ENCODE data around the gene MYH13. TPM values are rescaled to one million over a fixed set of nuclear protein-coding genes. Genes with fewer than 3 reads are reported as not detected.

Gene MYH13
- total and polyA plus RNA-seq, 2 donors (not counting 3 experiments of a cell fraction or from before 2014, with no cell fraction given), result not detected

DNA sequence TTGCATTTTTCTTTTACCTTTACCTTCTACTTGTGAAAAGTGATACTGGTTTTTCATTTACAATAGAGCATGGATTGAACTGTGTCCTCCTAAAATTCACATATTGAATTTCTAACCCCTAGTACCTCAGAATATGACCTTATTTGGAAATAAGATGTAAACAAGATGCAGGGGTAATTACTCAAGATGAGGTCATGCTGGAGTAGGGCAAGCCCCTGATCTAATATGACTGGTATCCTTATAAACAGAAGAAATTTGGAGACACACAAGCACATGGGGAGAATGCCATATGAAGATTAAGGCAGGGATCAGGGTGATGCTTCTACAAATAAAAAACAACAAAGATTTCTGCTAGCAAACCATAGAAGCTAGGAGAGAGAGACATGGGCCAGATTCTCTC, 12.2 kb downstream of the MYH13 start:
- FAIRE-seq (no peak), DNase-seq (ENCODE audit: low read depth, low spot score) (no peak)
- H3K4me2 ChIP-seq (ENCODE audit: insufficient read depth, low read length), result no peak overlapping the region
- TF ChIP-seq MAX (IDR thresholded peaks at IDR 0.05; ENCODE audit: insufficient read depth, insufficient read length) (no peak), GATA2 (IDR thresholded peaks at IDR 0.05; ENCODE audit: insufficient read depth, insufficient read length, low read depth, low read length) (no peak), FOS (IDR thresholded peaks at IDR 0.05; ENCODE audit: borderline replicate concordance, insufficient read depth, low read length) (no peak), MYC (IDR thresholded peaks at IDR 0.05; ENCODE audit: low read depth, low read length) (no peak), EZH2 (IDR thresholded peaks at IDR 0.05; ENCODE audit: borderline replicate concordance, low read depth, low read length, severe bottlenecking) (no peak), POLR2AphosphoS5 (IDR thresholded peaks at IDR 0.05; ENCODE audit: insufficient read depth, low read depth, low read length) (no peak)
- no peaks in the 10 kb centered on the region for H3K9me3 ChIP-seq (replicated peaks; ENCODE audit: control insufficient read depth, insufficient read depth, low read length)
- no peaks in the 10 kb centered on the region for H3K27me3 ChIP-seq (ENCODE audit: control insufficient read depth in 2 of 2, insufficient read depth in 2 of 2, low read length in 2 of 2)
- intact Hi-C loops (cut with micrococcal nuclease) (no loop called here), dilution Hi-C loops (cut with MboI; ENCODE audit: extremely low pct_ligation_motif_present, low sequenced_read_pairs) (no loop called here)
- H3K9ac ChIP-seq (replicated peaks; ENCODE audit: extremely low read depth, insufficient read depth, low read length), result no peak overlapping the region
- no peak overlapping the region for H3K4me3 ChIP-seq (replicated peaks in 1 of 3; ENCODE audit: insufficient read depth in 1 of 3, low read depth in 1 of 3, low read length in 3 of 3)
- no peaks in the 10 kb centered on the region for H3K36me3 ChIP-seq (ENCODE audit: control insufficient read depth in 2 of 2, extremely low read depth in 1 of 2, insufficient read depth in 2 of 2, low read length in 2 of 2)
- H3K27ac ChIP-seq (ENCODE audit: insufficient read depth, low read depth, low read length), result no peak overlapping the region
- no peaks in the 10 kb centered on the region for H3K9me1 ChIP-seq (replicated peaks; ENCODE audit: control insufficient read depth, extremely low read depth, insufficient read depth, low read length)
- no peaks in the 10 kb centered on the region for H4K20me1 ChIP-seq (replicated peaks; ENCODE audit: control insufficient read depth, extremely low read depth, insufficient read depth, low read length)
- BruUV-seq (replicated peaks), result no TSS peak
- POLR2A ChIA-PET, result no interaction called here
- no peaks in the 10 kb centered on the region for H3K79me2 ChIP-seq (ENCODE audit: control insufficient read depth, insufficient read depth, low read length)
- CTCF ChIA-PET, result no interaction called here
- no peaks in the 10 kb centered on the region for H3K4me1 ChIP-seq (ENCODE audit: control insufficient read depth, extremely low read depth, insufficient read depth, low read length)
- H2AFZ ChIP-seq (ENCODE audit: low read depth, low read length), result no peak overlapping the region

DNA sequence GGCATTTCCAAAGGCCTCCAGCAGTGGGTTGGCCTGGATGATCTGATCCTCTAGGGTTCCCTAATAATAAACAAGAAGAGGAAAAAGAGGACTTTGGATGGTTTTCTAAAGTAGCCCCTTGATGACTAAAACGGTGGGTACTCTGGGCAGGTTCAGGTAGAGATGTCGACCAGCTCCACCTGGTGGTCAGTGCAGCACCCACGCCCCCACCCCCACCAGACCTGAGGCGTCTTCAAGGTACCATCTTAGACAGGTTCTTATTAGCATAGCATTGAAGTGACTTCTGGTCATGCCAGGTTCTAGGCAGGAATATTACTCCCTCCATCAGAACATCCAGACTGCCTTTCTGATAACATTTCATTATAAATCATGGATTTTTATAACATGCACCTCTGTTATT, 15.0 kb downstream of the MYH13 start:
- Histone ChIP-seq H3K4me3 (replicated peaks in 1 of 3; ENCODE audit: insufficient read depth in 1 of 3, low read depth in 1 of 3, low read length in 3 of 3) (no peak overlapping the region), H3K4me1 (ENCODE audit: control insufficient read depth, extremely low read depth, insufficient read depth, low read length) (no peaks in the 10 kb centered on the region), H3K27me3 (ENCODE audit: control insufficient read depth in 2 of 2, insufficient read depth in 2 of 2, low read length in 2 of 2) (no peaks in the 10 kb centered on the region), H3K79me2 (ENCODE audit: control insufficient read depth, insufficient read depth, low read length) (no peaks in the 10 kb centered on the region), H4K20me1 (replicated peaks; ENCODE audit: control insufficient read depth, extremely low read depth, insufficient read depth, low read length) (no peaks in the 10 kb centered on the region), H3K36me3 (ENCODE audit: control insufficient read depth in 2 of 2, extremely low read depth in 1 of 2, insufficient read depth in 2 of 2, low read length in 2 of 2) (no peaks in the 10 kb centered on the region), H3K9me1 (replicated peaks; ENCODE audit: control insufficient read depth, extremely low read depth, insufficient read depth, low read length) (no peaks in the 10 kb centered on the region), H3K27ac (ENCODE audit: insufficient read depth, low read depth, low read length) (no peak overlapping the region), H2AFZ (ENCODE audit: low read depth, low read length) (no peak overlapping the region), H3K4me2 (ENCODE audit: insufficient read depth, low read length) (no peak overlapping the region), H3K9me3 (replicated peaks; ENCODE audit: control insufficient read depth, insufficient read depth, low read length) (peaks cover 2% of the 10 kb centered on the region), H3K9ac (replicated peaks; ENCODE audit: extremely low read depth, insufficient read depth, low read length) (no peak overlapping the region)
- no TSS peak for BruUV-seq (replicated peaks)
- intact Hi-C loops (cut with micrococcal nuclease) (no loop called here), dilution Hi-C loops (cut with MboI; ENCODE audit: extremely low pct_ligation_motif_present, low sequenced_read_pairs) (no loop called here)
- FAIRE-seq (no peak), DNase-seq (ENCODE audit: low read depth, low spot score) (no peak)
- ChIA-PET POLR2A (no interaction called here), CTCF (no interaction called here)
- TF ChIP-seq CTCF (IDR thresholded peaks at IDR 0.05; ENCODE audit: extremely low read depth in 1 of 2, insufficient read depth in 1 of 2, low read depth in 1 of 2, low read length in 2 of 2) (peak in 1 of 2 donors; percentile 12), EZH2 (IDR thresholded peaks at IDR 0.05; ENCODE audit: borderline replicate concordance, low read depth, low read length, severe bottlenecking) (no peak)
